Keratinocyte (primary cell): ENCODE results near the gene SPATA20. TPM values are rescaled to one million over a fixed set of nuclear protein-coding genes. Genes with fewer than 3 reads are reported as not detected.

Source experiments
- DNase-seq: peaks from one replicate; pipeline ENCODE4 v3.0.0-alpha.2; 2011; ENCODE audit warnings: low read depth, missing footprints, low spot score
- FAIRE-seq: peaks from 2 replicates; lab custom pipeline; 2011; peaks lifted over from hg19 to GRCh38; lab: Jason Lieb, UNC
- H2AFZ ChIP-seq: 2 replicates; pipeline ENCODE4 v1.6.0; 2012; ENCODE audit warnings: low read length, control low read depth, inconsistent platforms; ENCODE audit not compliant: control insufficient read depth
- H3K27ac ChIP-seq: 2 replicates; pipeline ENCODE4 v1.5.1; 2011; ENCODE audit warnings: low read length; ENCODE audit not compliant: control insufficient read depth, insufficient read depth
- H3K27me3 ChIP-seq: 3 replicates; pipeline ENCODE4 v1.6.0; 2011; ENCODE audit warnings: low read length; ENCODE audit not compliant: control insufficient read depth, insufficient read depth; ENCODE audit errors: extremely low read depth
- H3K36me3 ChIP-seq, 2 experiments: 2 replicates in 1 of 2; 3 replicates in 1 of 2; pipeline ENCODE4 v1.5.1; 2011; ENCODE audit warnings: low read length in 2 of 2, mild to moderate bottlenecking in 1 of 2; ENCODE audit not compliant: control insufficient read depth in 2 of 2, insufficient read depth in 2 of 2; ENCODE audit errors: extremely low read depth in 1 of 2
- H3K4me1 ChIP-seq: 3 replicates; pipeline ENCODE4 v1.5.1; 2011; ENCODE audit warnings: low read length; ENCODE audit not compliant: control insufficient read depth, insufficient read depth; ENCODE audit errors: extremely low read depth
- H3K4me2 ChIP-seq: 3 replicates; pipeline ENCODE4 v1.6.0; 2011; ENCODE audit warnings: low read depth, low read length; ENCODE audit not compliant: control insufficient read depth, insufficient read depth; ENCODE audit errors: extremely low read depth
- H3K4me3 ChIP-seq, 3 experiments: fragments of 200-600 bp in 1 of 3; sonication (generic) in 1 of 3; 2 replicates in 2 of 3; 3 replicates in 1 of 3; pipeline ENCODE4 v1.5.1; 2011 to 2016; ENCODE audit warnings: low read length in 3 of 3, mild to moderate bottlenecking in 3 of 3, control low read depth in 2 of 3, inconsistent platforms in 1 of 3, low read depth in 1 of 3, mixed read lengths in 1 of 3, mixed run types in 1 of 3, moderate library complexity in 1 of 3; ENCODE audit not compliant: control insufficient read depth in 2 of 3, insufficient read depth in 2 of 3; ENCODE audit errors: extremely low read depth in 1 of 3
- H3K79me2 ChIP-seq: 2 replicates; pipeline ENCODE4 v1.6.0; 2012; ENCODE audit warnings: low read length; ENCODE audit not compliant: control insufficient read depth, insufficient read depth
- H3K9ac ChIP-seq: 3 replicates; pipeline ENCODE4 v1.6.0; 2011; ENCODE audit warnings: low read length; ENCODE audit not compliant: control insufficient read depth, insufficient read depth; ENCODE audit errors: extremely low read depth
- H3K9me1 ChIP-seq: 3 replicates; pipeline ENCODE4 v1.6.0; 2011; ENCODE audit warnings: low read length; ENCODE audit not compliant: control insufficient read depth, insufficient read depth; ENCODE audit errors: extremely low read depth
- H3K9me3 ChIP-seq: 2 replicates; pipeline ENCODE4 v1.5.1; 2012; ENCODE audit warnings: low read depth, low read length; ENCODE audit not compliant: control insufficient read depth
- H4K20me1 ChIP-seq: 3 replicates; pipeline ENCODE4 v1.6.0; 2011; ENCODE audit warnings: low read length; ENCODE audit not compliant: control insufficient read depth, insufficient read depth; ENCODE audit errors: extremely low read depth
- CTCF ChIP-seq, 3 experiments: IDR thresholded peaks in 1 of 3; conservative IDR thresholded peaks in 1 of 3; optimal IDR thresholded peaks in 1 of 3; 2 replicates in 2 of 3; 3 replicates in 1 of 3; pipeline versions ENCODE3 to v1.5.1; 2011; ENCODE audit warnings: low read length in 3 of 3, mild to moderate bottlenecking in 3 of 3, moderate library complexity in 2 of 3, control low read depth in 1 of 3, inconsistent platforms in 1 of 3; ENCODE audit not compliant: insufficient read depth in 2 of 3; ENCODE audit errors: extremely low read depth in 1 of 3
- EZH2 ChIP-seq: IDR thresholded peaks from one replicate; pipeline ENCODE4 v1.6.1; 2012; ENCODE audit warnings: inconsistent platforms, mild to moderate bottlenecking, low read length, moderate library complexity
- dilution Hi-C: fragments of 300-500 bp; cut with MboI; formaldehyde crosslinking; loops from one replicate; pipeline ENCODE4 v1.7.0; 2020; ENCODE audit warnings: low sequenced_read_pairs; ENCODE audit not compliant: extremely low pct_ligation_motif_present
- polyA plus RNA-seq, 5 experiments: library from polyadenylated mRNA; depleted of rRNA in 3 of 5; stranded (reverse) in 3 of 5; stranded (forward) in 1 of 5; unstranded in 1 of 5; fragments of >200 nt; gene quantifications; 1 replicate in 1 of 5; 2 replicates in 3 of 5; 3 replicates in 1 of 5; pipeline versions ENCODE4 v1.2.1 to v1.2.3, GENCODE V29; 2011 to 2012; ENCODE audit warnings: missing spikeins in 2 of 5, low read depth in 1 of 5, low replicate concordance in 1 of 5

SPATA20 gene
- polyA plus RNA-seq, 1 donor (not counting 4 experiments of a cell fraction or from before 2014, with no cell fraction given): 17.2 TPM

GRCh38 chr17:50556803-50557202, 9.8 kb downstream of the SPATA20 start:
- no peaks in the 10 kb centered on the region for H3K9me3 ChIP-seq
- H3K27me3 ChIP-seq: peaks cover 32% of the 10 kb centered on the region
- peaks cover 10% of the 10 kb centered on the region for H3K4me1 ChIP-seq
- FAIRE-seq: no peak
- TF ChIP-seq CTCF (optimal IDR thresholded peaks at IDR 0.05 in 1 of 3, IDR thresholded peaks at IDR 0.05 in 1 of 3, conservative IDR thresholded peaks at IDR 0.05 in 1 of 3; ENCODE audit: extremely low read depth in 1 of 3, insufficient read depth in 2 of 3, low read length in 3 of 3) (no peak), EZH2 (no peak)
- H4K20me1 ChIP-seq: peaks cover 2% of the 10 kb centered on the region
- H3K79me2 ChIP-seq: no peaks in the 10 kb centered on the region
- DNase-seq: no peak
- no peak overlapping the region for H3K4me2 ChIP-seq
- no peak overlapping the region for H3K4me3 ChIP-seq
- H3K27ac ChIP-seq: no peak overlapping the region
- no peak overlapping the region for H2AFZ ChIP-seq
- peaks cover 0 to 9% of the 10 kb centered on the region in 2 experiments for H3K36me3 ChIP-seq
- no peaks in the 10 kb centered on the region for H3K9me1 ChIP-seq
- H3K9ac ChIP-seq: no peak overlapping the region
- dilution Hi-C loops: no loop called here

- H3K36me3 ChIP-seq: peaks cover 0 to 9% of the 10 kb centered on the region in 2 experiments
- no peaks in the 10 kb centered on the region for H3K79me2 ChIP-seq
- no peaks in the 10 kb centered on the region for H3K9me1 ChIP-seq
- TF ChIP-seq CTCF (optimal IDR thresholded peaks at IDR 0.05 in 1 of 3, IDR thresholded peaks at IDR 0.05 in 1 of 3, conservative IDR thresholded peaks at IDR 0.05 in 1 of 3; ENCODE audit: extremely low read depth in 1 of 3, insufficient read depth in 2 of 3, low read length in 3 of 3): no peak
- no peak for TF ChIP-seq EZH2
- no peak for FAIRE-seq
- H3K27ac ChIP-seq: no peak overlapping the region
- peaks cover 10% of the 10 kb centered on the region for H3K4me1 ChIP-seq
- H3K9ac ChIP-seq: no peak overlapping the region
- no peak overlapping the region for H3K4me3 ChIP-seq
- H2AFZ ChIP-seq: no peak overlapping the region
- DNase-seq: no peak
- peaks cover 2% of the 10 kb centered on the region for H4K20me1 ChIP-seq
- no peak overlapping the region for H3K4me2 ChIP-seq
- no peaks in the 10 kb centered on the region for H3K9me3 ChIP-seq
- H3K27me3 ChIP-seq: peaks cover 40% of the 10 kb centered on the region
- dilution Hi-C loops: no loop called here
Observed at GRCh38 chr17:50557630-50558029, 10.7 kb downstream of the SPATA20 start.
